CD1c-positive myeloid dendritic cell (primary cell): Measurements from ENCODE around the gene TMEM53.
"Not testable (repeated sequence)": the region's sequence is repeated elsewhere in the genome, so short reads cannot be mapped to it uniquely, and the experiment has no call there.

Experiments used
- DNase-seq: peaks from one replicate; pipeline ENCODE4 v3.0.0-alpha.2; 2016; ENCODE audit errors: extremely low spot score

The TMEM53 gene

GRCh38 chr1:44674113-44675000 is at the start of gene TMEM53, which contains the start of gene ARMH1:
TMEM53 (minus strand) TSS chr1:44674481; CDS start chr1:44674391, 90 bp downstream.
ARMH1 (plus strand) TSS chr1:44674714; CDS start chr1:44689698, 14,984 bp downstream.
- peak; percentile 98 for DNase-seq

- peak; percentile 88 for DNase-seq
These were observed 49.4 kb upstream of the TMEM53 start for GRCh38 chr1:44723496-44724295.

GRCh38 chr1:44723064-44723463 is 48.8 kb upstream of the TMEM53 start:
- no peak for DNase-seq

GRCh38 chr1:44721485-44722361 is 47.4 kb upstream of the TMEM53 start:
- DNase-seq: peak; percentile 97

- DNase-seq: peak; percentile 28
These were observed 46.0 kb upstream of the TMEM53 start for GRCh38 chr1:44720281-44720680.

GRCh38 chr1:44719318-44719717 is 45.0 kb upstream of the TMEM53 start:
- DNase-seq: no peak

GRCh38 chr1:44718091-44718490 is 43.8 kb upstream of the TMEM53 start:
- no peak for DNase-seq

- DNase-seq: no peak
These were observed 43.4 kb upstream of the TMEM53 start for GRCh38 chr1:44717653-44718052.

GRCh38 chr1:44717156-44717555 is 42.9 kb upstream of the TMEM53 start:
- DNase-seq: no peak

GRCh38 chr1:44714944-44715571 is 40.8 kb upstream of the TMEM53 start:
- peak; percentile 87 for DNase-seq

- no peak for DNase-seq
These were observed 40.3 kb upstream of the TMEM53 start for GRCh38 chr1:44714532-44714931.

- no peak for DNase-seq
These were observed 39.1 kb upstream of the TMEM53 start for GRCh38 chr1:44713321-44713781.

- peak; percentile 90 for DNase-seq
These were observed 33.9 kb upstream of the TMEM53 start for GRCh38 chr1:44707959-44708831.

GRCh38 chr1:44707112-44707881 is 33.0 kb upstream of the TMEM53 start:
- no peak for DNase-seq

- DNase-seq: no peak
These were observed 31.7 kb upstream of the TMEM53 start for GRCh38 chr1:44705938-44706337.

GRCh38 chr1:44705470-44705869 is 31.2 kb upstream of the TMEM53 start:
- no peak for DNase-seq

GRCh38 chr1:44701141-44701573 is 26.9 kb upstream of the TMEM53 start:
- DNase-seq: no peak

GRCh38 chr1:44700573-44700972 is 26.3 kb upstream of the TMEM53 start:
- DNase-seq: no peak

- DNase-seq: not testable (repeated sequence)
These were observed 25.1 kb upstream of the TMEM53 start for GRCh38 chr1:44699375-44699774.
